Stimulated activated CD4-positive, alpha-beta T cell treated with anti-CD3 and anti-CD28 coated beads, Interleukin-4, amount 100 ng/mL, for 24 hours (primary cell): ENCODE results near the gene CDK8.
"Not testable (repeated sequence)": the region's sequence is repeated elsewhere in the genome, so short reads cannot be mapped to it uniquely, and the experiment has no call there.

Experiments
- DNase-seq: peaks from one replicate; pipeline ENCODE4 v3.0.0-alpha.2; 2020

CDK8 gene

DNA sequence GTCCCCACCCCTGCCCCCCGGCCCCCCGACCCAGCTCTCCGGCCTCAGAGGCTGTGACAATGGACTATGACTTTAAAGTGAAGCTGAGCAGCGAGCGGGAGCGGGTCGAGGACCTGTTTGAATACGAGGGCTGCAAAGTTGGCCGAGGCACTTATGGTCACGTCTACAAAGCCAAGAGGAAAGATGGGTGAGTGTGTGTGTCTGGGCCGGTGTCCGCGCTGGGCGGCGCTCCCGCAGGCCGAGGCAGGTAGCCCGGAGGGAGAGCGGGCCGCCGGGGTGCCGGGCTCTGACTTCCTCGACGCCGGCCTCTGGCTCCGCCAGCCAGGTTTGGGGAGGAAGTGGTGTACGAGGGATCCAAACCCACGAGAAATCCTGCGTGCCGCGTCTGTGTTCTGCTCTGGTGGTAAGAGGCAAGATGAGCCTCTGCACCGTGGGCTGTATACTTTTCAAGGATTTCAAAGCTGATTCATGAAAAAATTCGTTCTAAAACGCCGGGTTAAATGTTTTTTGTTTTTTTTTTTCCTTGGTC, 718 bp downstream of the CDK8 start:
- peak; percentile 50 for DNase-seq

- DNase-seq = no peak
Observed at GRCh38 chr13:26255115-26255514, 1.2 kb downstream of the CDK8 start.

GRCh38 chr13:26255691-26256277, 1.9 kb downstream of the CDK8 start:
- no peak for DNase-seq

- no peak for DNase-seq
Observed at GRCh38 chr13:26257049-26257448, 3.1 kb downstream of the CDK8 start.

DNA sequence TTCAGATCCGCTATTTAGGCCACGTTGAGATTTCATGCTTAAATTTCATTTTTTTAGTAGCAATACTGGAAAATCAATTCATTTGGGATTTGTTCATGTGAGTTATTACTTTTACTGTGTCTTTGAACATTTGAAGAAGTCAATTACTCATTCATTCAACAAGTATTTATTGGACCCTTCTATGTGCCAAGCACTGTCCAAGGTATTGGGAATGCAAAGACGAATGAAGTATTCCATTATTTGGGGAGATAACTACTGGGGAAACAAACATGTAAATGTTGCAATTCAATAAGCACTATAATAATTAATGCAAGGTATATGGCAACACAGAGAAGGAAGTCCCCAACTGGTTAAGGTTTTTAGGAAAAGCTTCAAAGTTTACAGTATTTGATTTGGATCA, 5.7 kb downstream of the CDK8 start:
- DNase-seq = no peak

- no peak for DNase-seq
Observed at GRCh38 chr13:26262156-26262555, 8.2 kb downstream of the CDK8 start.

DNA sequence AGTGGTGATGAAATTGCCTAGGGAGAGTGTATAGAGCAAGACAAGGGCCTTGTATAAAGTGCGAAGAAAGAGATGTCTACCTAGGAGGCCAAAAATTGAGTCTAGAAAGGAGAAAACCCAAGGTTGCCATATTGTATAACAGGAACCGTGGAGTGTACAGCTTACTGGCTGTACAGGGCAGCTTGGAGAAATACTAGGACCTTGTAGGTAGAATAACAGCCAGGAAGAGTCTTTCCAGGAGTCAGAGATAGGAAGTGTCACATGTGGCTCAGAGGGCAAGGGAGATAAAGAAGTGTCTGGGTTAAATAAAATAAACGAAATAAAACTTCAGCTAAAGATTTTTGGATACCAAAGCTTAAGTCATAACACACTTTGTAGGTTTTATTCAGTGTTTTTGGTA, 12.4 kb downstream of the CDK8 start:
- DNase-seq = no peak

GRCh38 chr13:26270707-26271106, 16.8 kb downstream of the CDK8 start:
- no peak for DNase-seq

GRCh38 chr13:26272621-26273020, 18.7 kb downstream of the CDK8 start:
- DNase-seq = no peak

DNA sequence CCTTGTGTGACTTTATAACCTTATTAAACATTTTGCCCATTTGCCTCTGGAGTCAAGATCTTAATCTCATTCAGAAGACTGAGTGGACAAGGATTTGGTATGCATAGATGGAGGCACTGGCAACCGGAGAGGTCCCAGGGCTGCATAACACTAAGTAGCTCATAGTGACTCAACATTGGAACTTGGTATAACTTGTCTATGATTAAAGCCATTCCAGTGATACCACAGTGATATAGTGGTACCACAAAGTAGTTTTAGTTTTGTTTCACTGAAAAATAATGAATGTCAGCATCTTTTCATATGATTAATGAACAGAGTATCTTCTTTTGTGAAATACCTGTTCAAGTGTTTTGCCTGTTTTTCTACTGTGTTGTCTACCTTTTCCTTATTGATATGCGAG, 26.4 kb downstream of the CDK8 start:
- DNase-seq = no peak

GRCh38 chr13:26280822-26281221, 26.9 kb downstream of the CDK8 start:
- no peak for DNase-seq

DNA sequence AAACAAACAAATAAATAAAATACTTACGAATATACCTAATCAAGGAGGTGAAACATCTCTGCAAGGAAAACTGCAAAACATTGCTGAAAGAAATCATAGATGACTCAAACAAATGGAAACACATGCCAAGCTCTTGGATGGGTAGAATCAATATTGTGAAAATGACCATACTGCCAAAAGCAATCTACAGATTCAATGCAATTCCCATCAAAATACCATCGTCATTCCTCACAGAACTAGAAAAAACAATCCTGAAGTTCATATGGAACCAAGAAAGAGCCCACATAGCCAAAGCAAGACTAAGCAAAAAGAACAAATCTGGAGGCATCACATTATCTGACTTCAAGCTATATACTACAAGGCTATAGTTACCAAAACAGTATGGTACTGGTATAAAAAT, 32.0 kb downstream of the CDK8 start:
- DNase-seq = not testable (repeated sequence)

GRCh38 chr13:26288838-26289237, 34.9 kb downstream of the CDK8 start:
- DNase-seq = not testable (repeated sequence)

DNA sequence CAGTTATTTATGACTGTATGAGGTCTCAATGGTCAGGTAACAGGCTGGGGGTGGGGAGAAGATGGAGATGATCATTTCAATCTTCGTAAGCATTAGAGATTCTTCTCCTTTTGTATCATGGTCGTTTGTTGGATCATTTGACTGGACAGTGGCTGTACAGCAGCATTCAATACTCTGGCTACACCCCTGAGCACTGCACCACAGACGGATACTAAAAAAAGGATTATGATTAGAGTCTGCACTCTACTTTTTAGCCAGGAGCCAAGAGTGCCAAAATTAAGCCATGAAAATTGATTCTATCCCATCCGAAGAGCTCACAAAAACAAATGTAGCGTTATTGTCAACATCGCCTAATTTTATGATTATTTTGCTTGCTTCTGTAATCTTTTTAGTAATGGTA, 41.9 kb downstream of the CDK8 start:
- DNase-seq = no peak

GRCh38 chr13:26299168-26299750, 45.3 kb downstream of the CDK8 start:
- DNase-seq = no peak

GRCh38 chr13:26300140-26300539, 46.2 kb downstream of the CDK8 start:
- DNase-seq = peak; percentile 17

DNA sequence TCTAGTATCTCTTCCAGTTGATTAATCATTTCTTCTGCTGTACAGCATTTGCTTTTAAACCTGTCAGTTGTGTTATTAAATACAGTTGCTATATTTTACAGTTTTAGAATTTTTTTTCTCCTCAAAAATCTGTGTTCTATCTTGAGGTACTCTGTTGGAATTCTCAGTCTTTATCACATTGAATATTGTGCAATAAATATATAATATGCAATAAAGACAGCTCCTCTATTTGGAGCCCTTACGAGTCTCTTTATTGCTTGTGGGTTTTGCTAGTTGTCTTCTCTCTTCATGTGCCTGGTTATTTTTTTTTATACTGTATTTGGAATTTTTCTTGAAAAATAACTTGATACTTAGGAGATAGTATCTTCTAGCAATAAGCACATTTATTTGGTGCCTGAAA, 51.7 kb downstream of the CDK8 start:
- no peak for DNase-seq

DNA sequence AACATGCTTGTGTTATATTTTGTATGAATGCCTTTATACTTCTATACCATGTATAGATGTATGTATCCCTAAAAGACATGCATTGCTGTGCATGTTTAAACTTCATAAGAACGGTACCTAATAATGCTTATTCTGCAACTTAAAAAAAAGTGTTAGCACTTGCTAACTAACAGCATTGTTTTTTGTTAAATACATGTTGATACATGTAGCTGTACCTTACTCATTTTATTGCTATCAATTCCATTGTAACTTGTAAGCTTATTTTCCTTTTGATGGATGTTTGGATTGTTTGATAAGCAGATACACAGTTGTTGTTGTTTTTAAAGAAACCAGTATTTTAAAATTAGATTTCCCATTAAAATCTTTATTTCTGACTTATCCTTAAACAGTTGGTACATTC, 53.8 kb downstream of the CDK8 start:
- no peak for DNase-seq

GRCh38 chr13:26308250-26308649, 54.3 kb downstream of the CDK8 start:
- DNase-seq = no peak

DNA sequence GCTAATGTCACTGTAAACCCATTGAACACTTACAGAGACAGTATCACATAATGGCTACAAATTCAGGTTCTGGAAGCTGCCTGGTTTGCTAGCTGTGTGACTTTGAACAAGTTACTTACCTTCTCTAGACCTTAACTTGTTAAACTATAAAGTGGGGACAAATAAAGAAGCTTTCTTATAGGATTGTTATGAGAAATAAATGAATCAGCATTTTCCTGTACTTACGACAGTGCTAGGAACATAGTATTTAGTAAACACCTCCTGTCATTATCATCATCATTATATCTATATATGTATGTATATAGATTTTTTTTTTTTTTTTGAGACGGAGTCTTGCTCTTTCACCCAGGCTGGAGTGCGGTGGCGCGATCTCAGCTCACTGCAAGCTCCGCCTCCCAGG, 54.9 kb downstream of the CDK8 start:
- DNase-seq = no peak

DNA sequence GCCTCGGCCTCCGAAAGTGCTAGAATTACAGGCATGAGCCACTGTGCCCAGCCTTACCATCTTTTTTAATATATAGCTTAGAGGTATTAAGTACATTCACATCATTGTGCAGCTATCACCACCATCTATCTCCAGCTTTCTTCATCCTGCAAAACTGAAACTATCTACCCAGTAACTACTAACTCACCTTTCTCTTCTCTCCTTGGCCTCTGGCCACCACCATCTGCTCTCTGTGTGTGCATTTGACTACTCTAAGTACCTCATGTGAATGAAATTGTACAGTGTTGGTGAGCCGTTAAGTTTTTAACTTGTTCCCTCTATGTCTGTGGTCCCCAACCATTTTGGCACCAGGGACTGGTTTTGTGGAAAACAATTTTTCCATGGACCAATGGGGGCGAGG, 56.1 kb downstream of the CDK8 start:
- DNase-seq = no peak

GRCh38 chr13:26310470-26310869, 56.5 kb downstream of the CDK8 start:
- DNase-seq = no peak

DNA sequence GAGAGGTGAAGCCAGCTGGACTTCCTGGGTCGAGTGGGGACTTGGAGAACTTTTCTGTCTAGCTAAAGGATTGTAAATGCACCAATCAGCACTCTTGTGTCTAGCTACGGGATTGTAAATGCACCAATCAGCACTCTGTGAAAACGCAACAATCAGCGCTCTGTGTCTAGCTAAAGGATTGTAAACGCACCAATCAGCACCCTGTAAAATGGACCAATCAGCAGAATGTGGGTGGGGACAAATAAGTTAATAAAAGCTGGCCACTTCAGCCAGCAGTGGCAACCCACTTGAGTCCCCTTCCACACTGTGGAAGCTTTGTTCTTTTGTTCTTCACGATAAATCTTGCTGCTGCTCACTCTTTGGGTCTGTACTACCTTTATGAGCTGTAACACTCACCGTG, 58.1 kb downstream of the CDK8 start:
- DNase-seq = not testable (repeated sequence)

- not testable (repeated sequence) for DNase-seq
Observed at GRCh38 chr13:26316095-26316494, 62.2 kb downstream of the CDK8 start.

DNA sequence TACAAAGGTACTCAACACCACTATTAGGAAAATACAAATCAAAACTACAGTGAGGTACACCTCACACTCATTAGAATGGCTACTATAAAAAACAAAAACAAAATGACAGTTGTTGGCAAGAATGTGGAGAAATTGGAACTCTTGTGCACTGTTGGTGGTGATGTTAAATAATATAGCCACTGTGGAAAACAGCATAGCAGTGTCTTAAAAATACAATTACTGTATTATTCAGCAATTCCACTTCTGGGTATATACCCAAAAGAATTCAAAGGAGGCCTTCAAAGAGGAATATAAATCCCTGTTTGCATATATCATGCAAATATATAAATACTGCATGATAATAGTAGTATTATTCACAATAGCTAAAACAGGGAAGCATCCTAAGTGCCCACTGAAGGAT, 66.8 kb downstream of the CDK8 start:
- no peak for DNase-seq
